Naive thymus-derived CD4-positive, alpha-beta T cell (primary cell): Measurements from ENCODE around the gene PDGFD. TPM values are rescaled to one million over a fixed set of nuclear protein-coding genes. Genes with fewer than 3 reads are reported as not detected.

ENCODE experiments used
- ATAC-seq: fragments of 150-1000 bp; cut with Tn5 transposase; 2 replicates; pipeline ENCODE4 v1.10.0; 2021; ENCODE audit warnings: mild to moderate bottlenecking, moderate library complexity
- CTCF ChIA-PET: fragments of 350-600 bp; sonication (Branson Sonifier 250); formaldehyde crosslinking; loops from one replicate; lab custom pipeline; 2021; ENCODE audit warnings: antibody characterized with exemption; lab: Charles Lee
- POLR2A ChIA-PET: fragments of 350-600 bp; sonication (Branson Sonifier 250); formaldehyde crosslinking; loops from one replicate; lab custom pipeline; 2021; ENCODE audit warnings: antibody characterized with exemption, inconsistent platforms; lab: Charles Lee
- DNase-seq, 9 donors: peaks; one replicate each; pipeline versions ENCODE4 v3.0.0 to v3.0.0-alpha.2; 2020 to 2022; ENCODE audit warnings: mixed read lengths in 1 of 9
- H3K27ac ChIP-seq: one replicate; pipeline ENCODE4 v1.7.0; 2013; ENCODE audit warnings: mild to moderate bottlenecking, low read depth, low read length, moderate library complexity
- H3K27me3 ChIP-seq, 2 donors: one replicate each; pipeline ENCODE4 v1.7.0; 2013; ENCODE audit warnings: low read length in 2 of 2, mild to moderate bottlenecking in 2 of 2, moderate library complexity in 2 of 2; ENCODE audit not compliant: control insufficient read depth in 2 of 2, insufficient read depth in 2 of 2
- H3K36me3 ChIP-seq, 3 experiments: 1 replicate in 2 of 3; 2 replicates in 1 of 3; pipeline ENCODE4 v1.7.0; 2013; ENCODE audit warnings: low read length in 3 of 3, mild to moderate bottlenecking in 3 of 3, moderate library complexity in 1 of 3; ENCODE audit not compliant: insufficient read depth in 3 of 3, control insufficient read depth in 2 of 3
- H3K4me1 ChIP-seq, 2 donors: one replicate each; pipeline ENCODE4 v1.7.0; 2013; ENCODE audit warnings: low read length in 2 of 2, mild to moderate bottlenecking in 2 of 2, moderate library complexity in 1 of 2; ENCODE audit not compliant: control insufficient read depth in 2 of 2, insufficient read depth in 2 of 2
- H3K4me3 ChIP-seq: 2 replicates; pipeline ENCODE4 v1.7.0; 2013; ENCODE audit warnings: mild to moderate bottlenecking, low read length
- H3K9me3 ChIP-seq, 3 experiments: 1 replicate in 2 of 3; 2 replicates in 1 of 3; pipeline ENCODE4 v1.7.0; 2013; ENCODE audit warnings: low read length in 3 of 3; ENCODE audit not compliant: control insufficient read depth in 2 of 3
- H3K27ac Mint-ChIP-seq, 9 donors: one replicate each; pipeline ENCODE4 v1.8.0; 2020 to 2022; ENCODE audit warnings: mixed read lengths in 9 of 9, mild to moderate bottlenecking in 8 of 9, moderate library complexity in 5 of 9, inconsistent platforms in 2 of 9
- H3K27me3 Mint-ChIP-seq, 5 donors: one replicate each; pipeline ENCODE4 v1.8.0; 2021 to 2022; ENCODE audit warnings: mixed read lengths in 5 of 5, mild to moderate bottlenecking in 1 of 5
- H3K36me3 Mint-ChIP-seq, 5 donors: one replicate each; pipeline ENCODE4 v1.8.0; 2020 to 2022; ENCODE audit warnings: mixed read lengths in 5 of 5, mild to moderate bottlenecking in 3 of 5, inconsistent platforms in 1 of 5
- H3K4me1 Mint-ChIP-seq, 7 donors: one replicate each; pipeline ENCODE4 v1.8.0; 2020 to 2022; ENCODE audit warnings: mixed read lengths in 7 of 7, mild to moderate bottlenecking in 3 of 7, inconsistent platforms in 1 of 7
- H3K4me3 Mint-ChIP-seq, 10 donors: one replicate each; pipeline ENCODE4 v1.8.0; 2020 to 2022; ENCODE audit warnings: mild to moderate bottlenecking in 10 of 10, mixed read lengths in 10 of 10, moderate library complexity in 6 of 10, inconsistent platforms in 2 of 10
- H3K9me3 Mint-ChIP-seq, 11 donors: one replicate each; pipeline ENCODE4 v1.8.0; 2020 to 2022; ENCODE audit warnings: mixed read lengths in 11 of 11, mild to moderate bottlenecking in 4 of 11, inconsistent platforms in 1 of 11, moderate library complexity in 1 of 11
- intact Hi-C, 2 donors: fragments of 100-400 bp; cut with micrococcal nuclease; formaldehyde crosslinking; loops; one replicate each; pipeline ENCODE4 v1.15.1; 2023
- polyA plus RNA-seq, 2 donors: library from polyadenylated mRNA; unstranded; fragments of 300-500 nt; fragmentation: Illumina TruSeq; gene quantifications; one replicate each; pipeline ENCODE4 v1.2.3, GENCODE V29; 2021
- total RNA-seq, 6 experiments: library from RNA in 5 of 6; stranded (reverse) in 5 of 6; gene quantifications; 1 replicate in 5 of 6; 2 replicates in 1 of 6; pipeline ENCODE4 v1.2.3 and lab custom pipeline; 2021 to 2026

Gene PDGFD
- total and polyA plus RNA-seq, 7 experiments from 2014 or later = 0.05 to 3.6 (median 0.26) TPM; not detected in 3

GRCh38 chr11:104003491-104003890, 160.5 kb downstream of the PDGFD start:
- Mint-ChIP-seq H3K4me1 (no peaks in the 10 kb centered on the region), H3K27me3 (no peaks in the 10 kb centered on the region), H3K27ac (no peak overlapping the region), H3K36me3 (no peaks in the 10 kb centered on the region), H3K4me3 (no peak overlapping the region), H3K9me3 (peaks cover 0 to 5% (median 0%) of the 10 kb centered on the region in 11 donors)
- ChIA-PET CTCF (no interaction called here), POLR2A (no interaction called here)
- Histone ChIP-seq H3K4me3 (no peak overlapping the region), H3K27me3 (no peaks in the 10 kb centered on the region), H3K36me3 (no peaks in the 10 kb centered on the region), H3K27ac (no peak overlapping the region), H3K9me3 (no peaks in the 10 kb centered on the region), H3K4me1 (no peaks in the 10 kb centered on the region)
- DNase-seq = no peak
- no peak for ATAC-seq
- intact Hi-C loops = no loop called here

DNA sequence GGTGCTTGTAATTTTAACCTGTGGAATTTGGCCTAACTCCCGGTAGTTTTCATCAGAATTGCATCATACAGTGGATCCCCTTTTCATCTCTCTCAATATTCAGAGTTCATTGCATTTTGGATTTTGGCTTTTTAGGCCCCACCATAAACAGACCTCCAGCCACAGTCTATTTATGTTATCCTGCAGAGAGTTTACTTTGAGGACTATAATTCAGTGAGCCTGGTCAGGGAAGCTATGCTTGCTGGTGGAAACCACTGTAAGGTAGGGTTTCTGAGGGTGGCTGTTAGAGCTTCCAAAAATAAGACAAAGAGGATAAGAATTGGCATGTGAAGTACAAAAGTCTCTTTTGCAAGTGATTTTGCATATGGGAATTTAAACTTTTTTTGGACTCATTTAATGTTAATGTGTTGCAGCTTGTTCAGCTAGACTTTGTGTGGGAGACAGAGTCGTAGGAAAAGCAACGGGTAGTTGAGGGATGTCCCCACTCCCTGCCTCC, 162.3 kb downstream of the PDGFD start:
- Mint-ChIP-seq H3K4me1 (no peaks in the 10 kb centered on the region), H3K9me3 (peaks cover 0 to 5% (median 0%) of the 10 kb centered on the region in 11 donors), H3K27ac (no peak overlapping the region), H3K36me3 (no peaks in the 10 kb centered on the region), H3K4me3 (no peak overlapping the region), H3K27me3 (no peaks in the 10 kb centered on the region)
- ATAC-seq (no peak), DNase-seq (no peak)
- CTCF ChIA-PET = no interaction called here
- Histone ChIP-seq H3K4me3 (no peak overlapping the region), H3K4me1 (no peaks in the 10 kb centered on the region), H3K27me3 (no peaks in the 10 kb centered on the region), H3K9me3 (no peaks in the 10 kb centered on the region), H3K36me3 (no peaks in the 10 kb centered on the region), H3K27ac (no peak overlapping the region)
- intact Hi-C loops = no loop called here
- POLR2A ChIA-PET = no interaction called here

DNA sequence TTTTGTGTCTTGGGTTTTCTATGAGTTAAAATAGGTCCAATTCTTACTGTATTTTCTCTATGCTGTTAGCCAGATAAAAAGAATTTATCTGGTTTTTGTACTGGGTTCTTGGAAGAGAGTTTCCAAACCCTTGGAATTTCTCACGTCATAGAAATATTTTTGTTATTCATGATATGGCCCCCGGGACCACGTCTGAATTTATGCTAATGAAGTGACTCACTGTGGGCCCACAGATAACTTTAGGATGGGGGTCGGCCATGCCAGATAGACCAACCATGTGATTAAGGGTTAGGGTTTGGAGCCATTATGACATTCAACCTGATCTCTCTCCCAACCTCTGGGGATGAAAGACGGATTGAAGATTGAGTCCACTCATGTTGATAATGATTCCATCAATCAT, 163.1 kb downstream of the PDGFD start:
- H3K36me3 Mint-ChIP-seq = no peaks in the 10 kb centered on the region
- H3K4me3 Mint-ChIP-seq = no peak overlapping the region

GRCh38 chr11:103998826-103999508, 165.0 kb downstream of the PDGFD start:
- Histone ChIP-seq H3K27ac (no peak overlapping the region), H3K4me1 (no peaks in the 10 kb centered on the region), H3K4me3 (no peak overlapping the region), H3K9me3 (no peaks in the 10 kb centered on the region), H3K36me3 (no peaks in the 10 kb centered on the region), H3K27me3 (no peaks in the 10 kb centered on the region)
- ATAC-seq (no peak), DNase-seq (no peak)
- Mint-ChIP-seq H3K36me3 (no peaks in the 10 kb centered on the region), H3K4me3 (no peak overlapping the region), H3K4me1 (no peaks in the 10 kb centered on the region), H3K27ac (no peak overlapping the region), H3K27me3 (no peaks in the 10 kb centered on the region), H3K9me3 (peaks cover 0 to 4% (median 0%) of the 10 kb centered on the region in 11 donors)
- intact Hi-C loops = no loop called here
- CTCF ChIA-PET = no interaction called here
- POLR2A ChIA-PET = no interaction called here

More for the DNA sequence above, 163.1 kb downstream of the PDGFD start:
- no peak for ATAC-seq
- Mint-ChIP-seq H3K27me3 (no peaks in the 10 kb centered on the region), H3K4me1 (no peaks in the 10 kb centered on the region), H3K27ac (no peak overlapping the region), H3K9me3 (peaks cover 0 to 4% (median 0%) of the 10 kb centered on the region in 11 donors)
- Histone ChIP-seq H3K36me3 (no peaks in the 10 kb centered on the region), H3K4me3 (no peak overlapping the region), H3K9me3 (no peaks in the 10 kb centered on the region), H3K4me1 (no peaks in the 10 kb centered on the region), H3K27ac (no peak overlapping the region), H3K27me3 (no peaks in the 10 kb centered on the region)
- POLR2A ChIA-PET = no interaction called here
- intact Hi-C loops = no loop called here
- CTCF ChIA-PET = no interaction called here
- no peak for DNase-seq

- intact Hi-C loops = no loop called here
- no peak overlapping the region for H3K27ac ChIP-seq
- H3K4me1 Mint-ChIP-seq = no peaks in the 10 kb centered on the region
- H3K4me3 Mint-ChIP-seq = no peak overlapping the region
- no peaks in the 10 kb centered on the region for H3K36me3 Mint-ChIP-seq
- ATAC-seq (no peak), DNase-seq (no peak)
- H3K4me1 ChIP-seq = no peaks in the 10 kb centered on the region
- H3K4me3 ChIP-seq = no peak overlapping the region
- ChIA-PET CTCF (no interaction called here), POLR2A (no interaction called here)
- no peaks in the 10 kb centered on the region for H3K27me3 Mint-ChIP-seq
- no peaks in the 10 kb centered on the region for H3K9me3 ChIP-seq
- H3K27ac Mint-ChIP-seq = no peak overlapping the region
- H3K36me3 ChIP-seq = no peaks in the 10 kb centered on the region
- no peaks in the 10 kb centered on the region for H3K27me3 ChIP-seq
- peaks cover 0 to 5% (median 0%) of the 10 kb centered on the region in 11 donors for H3K9me3 Mint-ChIP-seq
Observed at GRCh38 chr11:103997082-103997481, 166.9 kb downstream of the PDGFD start.

- no peaks in the 10 kb centered on the region for H3K4me1 ChIP-seq
Observed at GRCh38 chr11:103995896-103996295, 168.1 kb downstream of the PDGFD start.

GRCh38 chr11:103994518-103994917, 169.4 kb downstream of the PDGFD start:
- intact Hi-C loops = no loop called here
- H3K27me3 ChIP-seq = no peaks in the 10 kb centered on the region
- H3K36me3 Mint-ChIP-seq = no peaks in the 10 kb centered on the region
- ChIA-PET CTCF (no interaction called here), POLR2A (no interaction called here)
- no peaks in the 10 kb centered on the region for H3K4me1 Mint-ChIP-seq
- peaks cover 0 to under 1% (median 0%) of the 10 kb centered on the region in 5 donors for H3K27me3 Mint-ChIP-seq
- H3K4me3 ChIP-seq = no peak overlapping the region
- H3K36me3 ChIP-seq = no peaks in the 10 kb centered on the region
- no peaks in the 10 kb centered on the region for H3K9me3 ChIP-seq
- no peaks in the 10 kb centered on the region for H3K4me1 ChIP-seq
- no peak for ATAC-seq
- H3K9me3 Mint-ChIP-seq = peaks cover 0 to 5% (median 0%) of the 10 kb centered on the region in 11 donors
- no peak overlapping the region for H3K4me3 Mint-ChIP-seq
- no peak for DNase-seq
- no peak overlapping the region for H3K27ac ChIP-seq
- H3K27ac Mint-ChIP-seq = no peak overlapping the region

More at GRCh38 chr11:103995896-103996295, 168.1 kb downstream of the PDGFD start:
- ChIA-PET POLR2A (no interaction called here), CTCF (no interaction called here)
- no peaks in the 10 kb centered on the region for H3K36me3 ChIP-seq
- no peaks in the 10 kb centered on the region for H3K36me3 Mint-ChIP-seq
- intact Hi-C loops = no loop called here
- H3K27ac ChIP-seq = no peak overlapping the region
- H3K4me3 ChIP-seq = no peak overlapping the region
- H3K27ac Mint-ChIP-seq = no peak overlapping the region
- H3K9me3 Mint-ChIP-seq = peaks cover 0 to 5% (median 0%) of the 10 kb centered on the region in 11 donors
- DNase-seq (no peak), ATAC-seq (no peak)
- H3K4me3 Mint-ChIP-seq = no peak overlapping the region
- no peaks in the 10 kb centered on the region for H3K4me1 Mint-ChIP-seq
- H3K9me3 ChIP-seq = no peaks in the 10 kb centered on the region
- no peaks in the 10 kb centered on the region for H3K27me3 Mint-ChIP-seq
- H3K27me3 ChIP-seq = no peaks in the 10 kb centered on the region
